ENCODE results near the gene FLAD1.

FLAD1 gene

DNA sequence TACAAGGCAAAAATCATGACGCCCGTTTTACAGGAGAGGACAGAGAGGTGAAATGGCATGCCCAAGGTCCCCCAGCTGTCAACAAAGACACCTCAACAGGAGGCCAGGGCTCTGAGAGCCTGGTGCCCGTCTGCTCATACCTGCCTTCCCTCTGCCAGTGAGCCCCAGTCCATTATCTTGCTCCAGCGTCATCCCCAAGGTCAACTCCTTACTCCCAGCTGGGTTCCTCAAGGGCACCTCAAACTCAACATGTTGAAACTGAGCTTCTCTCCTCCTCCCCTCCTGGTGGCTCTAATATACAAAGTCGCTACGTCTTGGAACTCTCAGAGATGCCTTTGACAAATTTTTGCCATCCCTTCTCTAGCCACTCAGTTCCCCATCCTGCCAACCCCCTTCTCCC lies 30.5 kb upstream of the FLAD1 start:
- DNase-seq (ENCODE audit: low read depth), result no peak

DNA sequence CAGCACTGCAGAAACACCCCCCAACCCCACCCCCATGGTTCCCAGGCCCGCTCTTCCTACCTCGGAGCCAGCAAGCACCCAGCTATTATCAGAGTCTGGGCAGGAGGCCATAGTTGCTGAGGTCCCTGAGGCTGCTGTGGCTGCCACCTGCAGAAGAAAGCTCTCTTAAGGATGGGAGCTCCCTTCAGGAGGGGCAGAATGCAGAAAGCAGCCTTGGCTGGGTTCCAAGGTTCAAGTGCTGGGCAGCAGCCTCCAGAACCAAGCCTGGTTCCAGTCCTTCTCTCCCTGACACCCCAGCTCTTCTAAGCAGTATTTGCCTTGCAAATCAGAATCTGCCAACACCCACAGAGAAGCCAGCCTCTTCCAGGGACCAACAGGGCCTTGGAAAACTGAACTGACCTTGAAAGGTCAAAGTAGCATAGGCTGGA lies 29.5 kb upstream of the FLAD1 start:
- no peak for DNase-seq (ENCODE audit: low read depth)

DNA sequence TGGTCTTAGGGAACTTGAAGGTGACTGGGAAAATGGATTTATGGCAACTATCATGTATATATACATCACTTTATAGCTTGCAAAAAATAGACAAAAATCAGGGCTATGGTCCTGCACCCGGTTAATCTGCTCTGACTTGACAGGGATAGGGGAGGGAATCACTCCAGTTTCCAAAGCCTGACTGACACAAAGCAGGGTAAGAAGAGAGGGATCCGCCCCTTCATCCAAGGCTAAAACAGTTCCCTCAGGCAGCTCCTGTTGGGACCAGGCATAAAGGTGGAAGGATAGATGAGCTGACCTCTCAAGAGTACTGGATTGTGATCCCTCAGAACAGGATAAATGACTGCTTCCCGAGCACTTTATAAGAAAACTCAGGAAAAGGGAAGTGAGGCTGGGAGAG lies 28.6 kb upstream of the FLAD1 start:
- DNase-seq (ENCODE audit: low read depth), result no peak

DNA sequence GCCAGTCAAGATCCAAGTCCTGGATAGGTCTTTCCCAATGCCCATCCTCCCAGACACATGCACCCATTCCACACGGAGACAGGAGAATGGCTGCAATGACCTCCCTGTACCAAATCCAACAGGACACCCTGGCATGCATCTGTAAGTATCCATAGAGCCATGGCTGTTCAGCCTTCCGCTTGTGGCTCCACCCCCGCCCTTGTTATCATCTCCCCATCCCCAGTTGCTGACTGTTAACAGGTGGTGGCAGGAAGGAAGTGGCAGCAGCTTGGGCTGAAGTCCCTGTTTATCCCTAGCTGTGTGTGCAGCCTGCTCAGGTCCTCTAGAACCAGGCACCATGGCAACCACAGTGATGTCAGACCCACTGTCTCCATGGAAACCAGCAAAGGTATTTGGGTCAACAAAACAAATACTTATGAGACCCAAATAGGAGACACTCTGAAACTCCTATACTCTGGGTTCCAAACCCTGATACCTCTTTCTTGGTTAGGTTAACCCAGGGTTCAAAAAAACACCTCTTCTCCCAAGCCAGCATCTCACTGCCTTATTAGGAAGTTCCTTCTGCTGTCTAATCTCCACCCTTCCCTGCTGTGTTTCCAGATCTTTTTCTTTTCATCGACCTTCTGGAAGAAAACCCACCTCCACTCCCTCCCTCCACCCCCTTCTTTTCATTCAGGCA lies 28.0 kb upstream of the FLAD1 start:
- peak; percentile 59 for DNase-seq (ENCODE audit: low read depth)

DNA sequence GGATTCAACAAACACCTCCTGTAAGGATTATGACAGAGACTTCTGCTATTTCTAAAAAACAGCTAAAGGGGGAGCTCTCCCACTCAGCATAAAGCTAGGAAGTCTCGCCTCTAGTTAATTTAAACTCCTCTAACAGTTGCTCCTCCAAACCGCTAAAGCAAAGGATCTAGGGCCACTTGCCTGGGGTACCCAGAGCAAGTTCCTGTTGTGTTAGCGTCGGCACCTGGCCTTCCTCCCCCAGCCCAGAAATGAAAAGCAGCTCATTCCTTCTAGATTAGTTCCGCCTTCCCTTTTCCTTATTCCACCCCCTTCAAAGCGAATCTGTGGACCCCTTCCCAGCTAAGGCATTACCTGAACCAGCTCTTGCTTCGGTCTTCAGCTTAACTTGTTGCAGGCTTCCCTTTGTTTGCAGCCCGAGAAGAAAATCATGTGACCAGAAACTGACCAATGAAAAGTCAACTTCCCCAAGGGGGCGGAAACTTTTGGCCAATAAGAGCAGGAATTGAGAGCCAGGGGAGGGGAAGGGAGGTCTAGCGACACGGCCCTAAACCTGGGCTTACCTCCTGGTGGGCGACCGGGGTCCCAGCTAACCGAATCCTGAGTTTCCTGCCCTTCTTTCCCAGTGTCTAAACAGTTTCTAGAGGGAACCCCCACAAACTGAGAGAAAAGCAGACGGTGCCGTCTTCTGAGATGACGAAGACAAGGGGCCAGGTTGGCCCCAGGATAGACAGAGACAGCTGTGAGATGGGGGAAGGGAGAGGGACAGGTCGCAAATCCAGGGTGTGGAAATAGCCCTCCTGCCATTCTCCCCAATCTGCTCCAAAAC lies 27.2 kb upstream of the FLAD1 start, which contains the start of gene PBXIP1:
PBXIP1 (minus strand) TSS at position 382 of the 826 bp plus-strand sequence. CDS start 2,378 bp downstream, outside the sequence.
- DNase-seq (ENCODE audit: low read depth), result peak; percentile 69

DNA sequence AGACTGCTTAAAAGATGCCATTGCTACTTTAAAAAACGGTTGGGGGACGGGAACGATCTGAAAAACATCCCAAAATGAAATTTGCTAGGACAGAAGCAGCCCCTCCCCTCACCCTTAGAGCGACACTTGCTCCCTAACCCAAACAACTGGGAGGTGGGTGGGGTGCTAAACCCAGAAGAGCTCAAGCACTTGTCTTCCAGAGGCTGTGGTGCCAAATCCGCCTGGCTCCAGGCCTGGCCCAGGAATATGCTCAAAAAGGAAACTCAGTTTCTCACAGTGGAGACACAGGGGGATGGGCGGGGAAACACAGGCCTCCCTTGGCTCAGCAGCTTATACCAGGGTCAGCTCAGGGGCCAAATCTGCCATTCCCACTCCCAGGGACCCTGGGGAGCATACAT lies 26.6 kb upstream of the FLAD1 start:
- no peak for DNase-seq (ENCODE audit: low read depth)

DNA sequence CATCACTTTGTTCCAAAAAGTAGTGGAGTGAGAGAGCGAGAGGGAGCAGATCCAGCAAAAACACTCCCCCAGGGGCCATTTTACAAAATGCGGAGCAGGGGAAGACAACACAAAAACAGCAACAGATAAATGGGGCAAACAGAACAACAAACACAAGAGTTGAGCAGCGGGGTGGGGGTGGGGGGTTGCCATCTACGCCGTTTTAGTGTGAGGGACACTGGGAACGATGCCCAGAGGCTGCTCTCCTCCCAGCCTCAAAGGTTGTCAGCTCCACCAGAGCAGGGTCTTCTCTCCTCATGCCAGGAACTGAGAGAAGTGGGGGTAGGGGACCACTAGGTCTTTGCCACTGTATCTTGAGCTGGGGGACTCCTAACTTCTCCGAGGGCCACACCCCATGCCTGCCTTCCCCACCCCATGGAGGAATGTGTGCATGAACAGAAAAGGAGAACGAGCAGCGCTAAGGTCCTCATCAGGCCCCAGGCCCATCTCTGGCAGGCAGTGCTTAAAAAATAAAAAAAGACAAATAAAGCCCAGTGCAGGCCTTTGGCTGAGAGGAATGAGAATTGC lies 26.0 kb upstream of the FLAD1 start:
- no peak for DNase-seq (ENCODE audit: low read depth)

DNA sequence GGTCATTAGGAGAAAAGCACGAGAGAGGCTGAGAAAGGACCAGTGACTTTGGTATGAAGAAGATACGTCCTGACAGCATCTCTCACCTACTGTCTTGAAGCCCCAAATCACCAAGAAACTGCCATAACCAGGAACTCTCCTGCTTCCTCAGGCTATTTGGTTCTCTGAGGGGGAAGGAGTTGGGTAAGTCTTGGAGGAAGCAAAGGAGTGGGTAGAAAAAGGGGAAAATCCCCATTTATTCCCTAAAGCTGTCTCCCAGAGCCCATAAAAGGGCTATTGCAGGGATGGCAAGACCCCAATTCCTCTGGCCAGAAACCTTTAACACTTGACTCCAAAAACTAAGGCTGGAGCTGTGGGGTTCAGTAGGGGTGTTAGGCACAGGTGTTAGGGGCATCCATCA lies 25.1 kb upstream of the FLAD1 start:
- no peak for DNase-seq (ENCODE audit: low read depth)

DNA sequence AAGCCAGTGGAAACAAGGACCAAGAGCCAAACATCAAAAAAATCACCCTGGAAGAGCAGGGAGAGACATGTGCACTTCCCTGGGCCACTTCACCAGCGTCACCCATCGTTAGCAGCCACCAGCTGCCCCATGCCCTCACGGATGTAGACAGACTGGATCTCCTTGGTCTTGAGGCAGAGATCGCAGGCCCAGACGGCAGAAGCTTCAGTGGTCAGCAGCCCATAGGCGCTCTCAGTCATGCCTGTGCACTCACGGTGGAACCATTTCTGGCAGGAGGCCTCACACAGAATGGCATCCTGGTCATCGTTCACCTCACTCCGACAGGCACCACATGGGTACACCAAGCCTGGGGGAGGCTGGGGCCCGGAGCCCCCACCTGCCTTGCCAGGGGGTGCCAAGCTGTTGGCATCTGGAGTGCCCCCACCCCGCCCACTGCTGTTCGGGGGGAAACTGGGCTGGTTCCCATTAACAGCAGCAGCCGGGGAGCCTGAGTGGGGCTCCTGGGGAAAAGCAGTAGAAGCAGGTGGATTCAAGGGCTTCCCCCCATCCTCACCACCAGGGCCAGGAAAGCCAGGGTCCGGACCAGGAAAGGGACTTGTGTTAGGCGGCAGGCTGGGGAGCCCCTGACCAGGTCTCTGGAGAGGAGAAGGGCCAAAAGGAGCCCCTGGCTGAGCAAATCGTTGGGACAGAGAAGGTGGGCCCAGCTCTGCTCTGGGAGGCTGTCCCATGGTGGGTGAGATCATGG lies 24.3 kb upstream of the FLAD1 start:
- DNase-seq (ENCODE audit: low read depth), result no peak

DNA sequence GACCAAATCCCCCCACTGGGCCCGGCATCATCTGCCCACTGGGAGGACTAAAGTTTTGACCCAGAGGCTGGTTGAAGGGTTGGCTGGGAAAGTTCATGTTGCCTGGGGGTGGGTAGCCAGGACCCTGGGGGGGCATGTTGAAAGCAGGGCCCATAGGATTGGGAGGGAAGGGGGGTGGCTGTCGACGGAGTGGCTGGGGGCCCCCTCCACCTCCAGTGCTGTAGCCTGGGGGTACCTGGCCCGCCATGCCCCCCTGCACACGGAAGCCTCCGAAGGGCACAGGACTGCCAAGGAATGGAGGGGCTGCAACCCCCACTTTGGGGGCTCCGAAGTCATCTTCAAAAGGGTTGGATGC lies 23.7 kb upstream of the FLAD1 start:
- DNase-seq (ENCODE audit: low read depth), result no peak

DNA sequence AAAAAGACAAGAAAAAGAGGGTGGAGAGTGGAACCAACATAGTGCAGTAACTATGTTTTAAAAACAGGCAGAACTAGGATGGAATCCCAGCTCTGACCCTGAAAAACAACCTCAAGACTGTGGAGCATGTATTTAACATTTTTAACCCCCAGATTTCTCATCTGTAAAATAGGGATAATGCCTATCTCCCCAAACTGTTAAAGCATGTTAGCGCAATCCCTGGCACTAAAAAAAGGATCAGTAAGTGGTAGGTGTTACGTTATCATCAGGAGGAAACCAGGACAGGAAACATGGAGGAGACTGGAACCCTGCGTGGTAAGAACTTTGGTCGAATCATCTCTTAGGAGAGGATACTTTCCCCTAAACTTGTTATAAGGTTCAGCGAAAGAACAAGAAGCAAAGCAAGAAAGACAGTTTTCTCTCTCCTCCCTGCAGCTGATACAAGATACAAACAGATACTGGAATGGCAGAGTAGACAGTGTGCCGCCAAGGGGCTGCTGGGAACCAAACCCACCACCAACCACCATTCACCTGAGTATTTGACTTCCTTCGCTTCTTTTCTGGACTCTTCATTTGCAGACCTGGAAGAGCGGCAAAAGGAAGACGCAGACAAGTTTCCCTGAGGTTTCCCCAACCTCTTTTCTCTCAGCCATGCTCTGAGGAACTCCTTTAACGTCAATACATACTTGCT lies 22.6 kb upstream of the FLAD1 start:
- no peak for DNase-seq (ENCODE audit: low read depth)

DNA sequence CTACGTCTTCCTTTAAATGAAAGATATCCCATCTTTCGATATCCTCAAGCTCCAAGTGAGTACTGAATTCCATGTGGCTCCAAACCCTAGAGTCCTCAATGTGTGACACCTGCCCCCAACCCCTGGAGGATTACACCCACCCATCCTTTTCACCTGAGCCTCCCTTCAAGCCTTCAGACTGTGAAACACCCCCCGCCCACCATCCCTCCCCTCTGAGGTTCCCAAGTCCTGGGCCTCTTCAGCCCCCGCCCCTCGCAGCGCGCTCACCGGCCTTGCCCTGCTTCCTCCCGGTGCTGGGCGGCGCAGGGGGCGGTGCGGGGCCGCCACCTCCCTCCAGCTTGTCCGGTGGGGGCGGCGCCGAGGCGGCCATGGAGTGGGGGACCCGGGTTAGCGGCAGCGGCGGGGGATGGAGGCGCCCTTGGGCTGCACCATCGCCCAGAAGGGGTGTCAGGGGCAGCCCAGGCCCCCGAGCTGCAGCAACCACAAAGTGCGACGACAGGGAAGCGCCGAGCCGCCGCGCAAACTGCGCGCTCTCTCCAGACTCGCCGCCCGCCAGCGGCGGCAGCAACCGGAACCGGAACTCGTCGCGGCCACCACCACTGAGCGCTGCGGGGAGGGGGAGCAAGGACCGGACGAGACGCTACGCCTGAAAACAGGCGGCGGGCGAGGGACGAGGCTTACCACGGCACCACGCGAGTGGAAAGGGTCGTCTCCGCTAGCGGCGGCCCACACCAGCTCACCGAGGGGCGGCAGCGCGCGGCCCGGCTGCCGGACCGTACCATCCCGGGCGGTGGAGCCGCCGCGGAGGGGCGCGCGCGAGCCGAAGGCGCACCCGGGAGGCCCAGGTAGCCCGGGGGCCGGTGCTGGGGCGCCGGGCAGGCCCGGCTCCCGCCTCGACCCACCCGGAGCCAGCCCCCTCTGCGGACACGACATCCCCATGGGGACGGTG lies 21.7 kb upstream of the FLAD1 start, which contains the start of gene PYGO2:
PYGO2 (minus strand) TSS at position 576 of the 949 bp plus-strand sequence; CDS start at position 370, 206 bp downstream.
- DNase-seq (ENCODE audit: low read depth), result no peak

DNA sequence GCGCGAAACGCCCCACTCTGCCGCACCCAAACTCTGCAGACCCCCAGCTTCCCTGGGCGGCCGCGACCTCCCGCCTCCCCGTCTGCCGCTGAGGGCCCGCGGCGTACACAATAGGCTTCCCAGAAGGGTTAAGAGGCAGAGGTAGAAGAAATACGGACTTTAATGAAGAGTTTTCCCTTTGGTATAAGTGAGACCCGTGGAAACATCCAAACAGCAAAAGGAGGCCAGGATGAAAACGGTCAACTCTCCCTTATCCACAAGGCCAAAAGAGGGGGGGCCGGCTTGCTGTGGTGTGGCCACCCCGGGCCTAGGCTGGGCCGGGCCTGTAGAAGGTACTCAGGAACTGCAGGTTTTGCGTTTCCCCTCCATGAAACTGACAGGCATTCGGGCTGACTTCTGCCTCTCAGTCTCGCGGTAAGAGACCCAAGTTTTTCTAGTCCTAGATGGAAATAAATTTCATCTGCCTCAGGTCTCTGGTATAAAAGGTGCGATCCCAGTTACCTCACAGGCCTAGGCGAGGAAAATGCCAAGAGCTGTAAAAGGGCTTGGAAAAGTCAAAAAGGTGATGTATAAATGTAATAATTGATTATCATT lies 20.9 kb upstream of the FLAD1 start:
- DNase-seq (ENCODE audit: low read depth), result no peak

DNA sequence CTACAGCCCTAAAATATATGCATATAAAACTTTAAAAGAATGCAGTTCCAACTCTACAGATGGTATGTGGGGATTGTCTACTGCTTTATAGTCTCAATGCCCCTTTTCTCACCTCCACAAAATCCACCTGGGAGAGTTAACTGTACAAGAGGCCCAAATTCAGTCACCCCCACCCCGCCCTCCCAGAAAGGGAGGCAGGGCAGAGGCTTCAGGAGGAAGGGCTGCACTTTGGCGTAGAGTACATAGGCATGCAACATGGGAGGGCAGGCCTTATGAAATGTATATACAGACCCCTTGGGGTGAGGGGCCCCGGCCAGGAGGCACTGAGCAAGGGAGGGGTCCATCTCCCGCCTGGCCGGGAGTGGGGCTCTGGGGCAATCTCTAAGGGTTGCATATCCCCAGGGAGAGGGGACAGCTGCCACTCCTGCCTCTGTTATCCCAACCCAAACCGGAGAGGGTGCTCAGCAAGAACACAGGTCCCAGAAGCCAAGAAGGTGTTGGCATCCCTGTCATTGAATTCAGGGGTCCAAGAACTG lies 20.3 kb upstream of the FLAD1 start:
- no peak for DNase-seq (ENCODE audit: low read depth)

DNA sequence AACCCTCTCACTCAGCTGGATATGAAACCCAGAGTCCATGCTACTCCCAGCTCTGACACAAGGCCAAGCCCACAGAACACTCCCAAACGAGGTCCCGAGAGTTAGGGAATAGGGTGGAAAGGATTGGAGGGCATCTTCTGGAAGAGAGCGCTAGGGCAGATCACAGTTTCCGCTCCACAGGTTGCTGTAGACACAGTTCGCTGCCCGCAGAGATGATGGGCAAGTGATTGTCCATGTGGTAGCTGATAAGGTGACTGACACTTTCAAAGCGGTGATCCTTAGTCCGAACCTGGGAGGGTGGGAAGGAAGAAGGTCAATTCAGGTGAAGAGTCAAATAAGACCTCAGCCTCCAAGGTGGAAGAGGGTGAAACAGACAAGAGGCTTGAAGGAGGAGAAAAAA lies 19.5 kb upstream of the FLAD1 start:
- DNase-seq (ENCODE audit: low read depth), result no peak

DNA sequence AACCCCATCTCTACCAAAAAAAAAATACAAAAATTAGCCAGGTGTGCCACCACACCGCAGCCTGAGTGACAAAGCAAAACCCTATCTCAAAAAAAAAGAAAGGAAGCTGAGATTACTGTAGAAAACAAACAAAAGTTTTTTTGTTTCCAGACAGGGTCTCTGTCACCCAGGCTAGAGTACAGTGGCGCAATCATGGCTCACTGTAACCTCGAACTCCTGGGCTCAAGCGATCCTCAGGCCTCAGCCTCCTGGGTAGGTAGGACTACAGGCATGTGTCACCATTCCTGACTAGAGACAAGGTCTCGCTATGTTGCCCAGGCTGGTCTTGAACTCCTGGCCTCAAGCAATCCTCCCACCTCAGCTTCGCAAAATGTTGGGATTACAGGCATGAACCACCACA lies 18.8 kb upstream of the FLAD1 start:
- no peak for DNase-seq (ENCODE audit: low read depth)

DNA sequence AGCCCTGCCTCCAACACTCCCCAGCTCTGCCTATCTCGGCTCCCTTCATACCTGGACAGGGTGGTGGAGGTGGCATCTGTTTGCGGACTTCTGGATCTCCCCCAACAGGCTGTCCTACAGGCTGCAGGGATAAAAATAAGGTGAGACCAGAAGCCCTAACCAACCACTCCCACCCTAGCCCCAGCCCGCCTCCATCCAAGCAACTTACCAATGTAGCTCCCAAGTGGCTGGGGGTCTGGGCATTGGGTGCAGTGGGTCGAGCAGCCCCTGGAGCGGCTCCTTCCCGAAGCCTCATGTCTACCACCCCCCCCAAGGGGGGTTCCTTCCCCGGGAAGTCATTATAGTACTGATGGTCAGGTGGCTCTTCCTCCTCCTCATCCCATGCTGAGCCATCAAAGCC lies 17.0 kb upstream of the FLAD1 start:
- DNase-seq (ENCODE audit: low read depth), result no peak

DNA sequence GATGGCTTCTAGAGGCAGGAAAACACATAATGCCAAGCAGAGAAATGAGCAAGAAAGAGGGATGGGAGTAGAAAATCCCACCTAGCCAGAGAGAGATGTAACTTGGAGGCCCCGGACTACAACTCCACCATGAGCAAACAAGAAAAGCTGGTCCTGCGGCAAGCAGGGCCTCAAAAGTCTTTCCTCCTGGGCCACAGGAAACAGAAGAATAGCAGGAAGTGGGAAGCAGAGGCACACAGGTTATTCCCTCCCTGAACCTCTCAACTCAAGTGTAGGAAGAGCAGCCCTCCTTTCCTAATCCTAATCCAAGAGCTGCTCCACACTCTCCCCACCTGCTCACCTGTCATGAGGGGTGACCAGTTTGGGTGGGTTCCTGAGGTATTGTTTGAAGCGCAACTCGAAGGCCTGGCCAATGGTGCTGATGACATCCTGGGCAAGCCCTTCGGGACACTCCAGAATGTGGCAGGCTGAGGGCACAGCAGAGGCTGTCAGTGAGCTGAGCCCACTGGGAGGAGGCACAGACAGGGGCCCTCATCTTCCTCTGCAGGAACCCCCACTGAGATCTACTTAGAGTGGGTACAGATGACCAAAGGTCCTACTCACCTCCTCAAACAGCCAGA lies 15.7 kb upstream of the FLAD1 start:
- no peak for DNase-seq (ENCODE audit: low read depth)

DNA sequence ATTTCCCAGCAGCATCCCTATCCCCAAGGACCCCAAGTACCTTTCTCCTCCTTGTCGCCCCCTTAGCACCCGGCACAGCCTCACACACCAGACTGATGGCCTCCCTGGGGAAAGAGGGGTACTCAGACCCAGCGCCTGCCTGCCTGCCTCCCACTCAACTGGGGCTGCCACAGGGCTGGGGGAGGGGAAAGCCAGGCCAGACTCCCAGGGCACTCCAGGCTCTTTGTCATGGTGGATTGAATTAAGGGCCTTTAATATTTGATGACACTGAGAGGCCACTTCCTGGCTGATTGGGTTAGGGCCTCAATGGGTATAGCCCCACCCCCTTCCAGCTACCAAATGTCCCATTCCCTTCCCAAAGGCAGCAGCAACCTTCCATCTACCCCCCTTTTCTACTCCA lies 14.4 kb upstream of the FLAD1 start:
- no peak for DNase-seq (ENCODE audit: low read depth)

DNA sequence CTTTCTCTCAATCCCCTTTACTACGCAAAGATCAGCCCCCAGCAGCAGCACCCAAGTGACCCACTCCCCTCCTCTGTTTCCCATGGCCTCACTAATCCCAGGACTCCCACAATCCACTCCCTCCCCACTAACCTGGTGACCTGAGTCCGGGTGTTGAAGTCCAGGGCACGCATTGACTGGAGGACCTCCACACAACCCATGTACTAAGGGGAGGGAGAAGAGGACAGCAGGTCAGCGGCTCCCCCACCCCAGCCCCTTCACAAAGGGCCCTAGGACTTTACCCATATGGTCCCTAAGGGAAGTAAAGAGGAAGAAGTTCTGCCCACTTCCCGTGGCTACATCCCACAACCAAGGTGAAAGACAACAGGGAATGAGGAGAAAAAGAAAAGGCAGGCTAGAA lies 13.9 kb upstream of the FLAD1 start:
- DNase-seq (ENCODE audit: low read depth), result no peak
